WERI-Rb-1 (cell line): ENCODE results near the gene OR2K2.

ENCODE experiments used
- DNase-seq: peaks from one replicate; pipeline ENCODE4 v3.0.0-alpha.2; 2020
- H3K27ac ChIP-seq: fragments of 250-450 bp; sonication (Bioruptor Pico); 2 replicates; pipeline ENCODE4 v1.5.1; 2020; ENCODE audit warnings: mild to moderate bottlenecking, moderate library complexity
- H3K27me3 ChIP-seq: fragments of 250-450 bp; sonication (Bioruptor Pico); 2 replicates; pipeline ENCODE4 v1.5.1; 2021; ENCODE audit warnings: mild to moderate bottlenecking, low read depth, moderate library complexity; ENCODE audit not compliant: insufficient read depth, severe bottlenecking
- H3K36me3 ChIP-seq: fragments of 250-450 bp; sonication (Bioruptor Pico); 2 replicates; pipeline ENCODE4 v1.5.1; 2020; ENCODE audit warnings: mild to moderate bottlenecking, moderate library complexity
- H3K4me3 ChIP-seq: 2 replicates; pipeline ENCODE4 v1.5.1; 2011; ENCODE audit warnings: low read depth, mild to moderate bottlenecking, control low read depth, low read length
- H3K9me3 ChIP-seq: fragments of 250-450 bp; sonication (Bioruptor Pico); 2 replicates; pipeline ENCODE4 v1.5.1; 2021; ENCODE audit warnings: mild to moderate bottlenecking, moderate library complexity; ENCODE audit not compliant: severe bottlenecking
- TF ChIP-seq, protein P1 (sequence below): IDR thresholded peaks from 2 replicates; pipeline ENCODE4 v1.5.1; 2011; ENCODE audit warnings: low read depth, mild to moderate bottlenecking, control low read depth, inconsistent platforms, low read length

Gene OR2K2, protein sequence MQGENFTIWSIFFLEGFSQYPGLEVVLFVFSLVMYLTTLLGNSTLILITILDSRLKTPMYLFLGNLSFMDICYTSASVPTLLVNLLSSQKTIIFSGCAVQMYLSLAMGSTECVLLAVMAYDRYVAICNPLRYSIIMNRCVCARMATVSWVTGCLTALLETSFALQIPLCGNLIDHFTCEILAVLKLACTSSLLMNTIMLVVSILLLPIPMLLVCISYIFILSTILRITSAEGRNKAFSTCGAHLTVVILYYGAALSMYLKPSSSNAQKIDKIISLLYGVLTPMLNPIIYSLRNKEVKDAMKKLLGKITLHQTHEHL

DNA sequence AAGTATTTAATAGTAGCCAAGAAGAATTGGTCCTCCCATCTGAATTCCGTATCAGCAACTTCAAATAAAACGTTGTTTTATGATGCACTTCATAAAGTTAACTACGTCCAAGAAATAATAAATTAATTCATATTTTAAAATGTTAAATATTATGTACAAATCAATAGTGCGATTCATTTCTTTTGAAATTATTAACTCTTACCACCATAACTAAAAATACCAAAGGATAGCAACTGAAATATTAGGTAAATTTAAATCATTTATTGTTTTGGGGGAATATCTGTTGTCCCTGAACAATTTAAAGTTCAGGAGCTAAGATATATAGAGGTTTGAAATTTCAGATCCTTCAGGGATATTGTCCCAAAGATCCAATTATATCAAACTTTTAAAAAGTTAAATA is at the start of gene OR2K2:
OR2K2 (minus strand) TSS at position 101 of the 400 bp plus-strand sequence. CDS start 1,791 bp downstream, outside the sequence.
- no peak for DNase-seq
- Histone ChIP-seq H3K36me3 (no peaks in the 10 kb centered on the region), H3K9me3 (peaks cover 3% of the 10 kb centered on the region), H3K27me3 (peaks cover 98% of the 10 kb centered on the region), H3K27ac (no peak within 1 kb of the TSS), H3K4me3 (no peak within 1 kb of the TSS)
- TF ChIP-seq, protein P1, sequence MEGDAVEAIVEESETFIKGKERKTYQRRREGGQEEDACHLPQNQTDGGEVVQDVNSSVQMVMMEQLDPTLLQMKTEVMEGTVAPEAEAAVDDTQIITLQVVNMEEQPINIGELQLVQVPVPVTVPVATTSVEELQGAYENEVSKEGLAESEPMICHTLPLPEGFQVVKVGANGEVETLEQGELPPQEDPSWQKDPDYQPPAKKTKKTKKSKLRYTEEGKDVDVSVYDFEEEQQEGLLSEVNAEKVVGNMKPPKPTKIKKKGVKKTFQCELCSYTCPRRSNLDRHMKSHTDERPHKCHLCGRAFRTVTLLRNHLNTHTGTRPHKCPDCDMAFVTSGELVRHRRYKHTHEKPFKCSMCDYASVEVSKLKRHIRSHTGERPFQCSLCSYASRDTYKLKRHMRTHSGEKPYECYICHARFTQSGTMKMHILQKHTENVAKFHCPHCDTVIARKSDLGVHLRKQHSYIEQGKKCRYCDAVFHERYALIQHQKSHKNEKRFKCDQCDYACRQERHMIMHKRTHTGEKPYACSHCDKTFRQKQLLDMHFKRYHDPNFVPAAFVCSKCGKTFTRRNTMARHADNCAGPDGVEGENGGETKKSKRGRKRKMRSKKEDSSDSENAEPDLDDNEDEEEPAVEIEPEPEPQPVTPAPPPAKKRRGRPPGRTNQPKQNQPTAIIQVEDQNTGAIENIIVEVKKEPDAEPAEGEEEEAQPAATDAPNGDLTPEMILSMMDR = no peak

DNA sequence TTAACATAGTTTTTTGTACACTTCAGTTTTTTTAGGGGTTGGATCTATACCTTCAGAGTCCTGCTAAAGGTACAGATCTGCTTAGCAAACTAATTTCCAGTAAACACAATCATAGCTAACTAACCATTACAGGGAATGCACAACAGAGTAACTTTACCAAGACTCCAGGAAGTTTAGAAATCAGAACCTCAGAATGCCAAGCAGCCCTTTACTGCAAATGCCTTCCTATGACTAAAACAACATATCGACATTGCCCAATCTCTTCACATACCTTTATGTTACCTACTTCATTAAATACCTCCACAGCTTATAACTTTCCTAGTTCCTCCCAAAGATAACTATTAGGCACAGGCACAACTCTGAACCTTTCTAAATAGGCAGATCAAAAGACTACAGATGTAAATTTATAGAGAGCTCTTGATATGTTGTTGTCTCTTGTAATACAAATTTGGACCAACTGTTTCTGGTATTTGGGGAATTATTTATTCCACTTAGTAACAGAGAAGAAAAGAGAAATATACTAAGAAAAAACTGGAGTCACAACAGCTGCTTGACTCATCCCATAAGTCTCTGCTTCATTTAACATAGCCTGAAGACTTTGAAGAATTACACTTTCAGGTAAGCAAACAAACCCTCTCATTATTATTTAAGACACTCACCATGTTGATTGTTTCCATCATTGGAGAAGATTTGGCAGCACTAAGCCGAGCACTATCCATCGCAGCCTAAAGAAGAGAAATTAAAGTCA is 46.0 kb upstream of the OR2K2 start:
- H3K4me3 ChIP-seq = no peak overlapping the region
- no peak for DNase-seq
- no peak overlapping the region for H3K27ac ChIP-seq
- TF ChIP-seq, protein P1 = no peak
- no peaks in the 10 kb centered on the region for H3K27me3 ChIP-seq
- H3K36me3 ChIP-seq = peaks cover 43% of the 10 kb centered on the region
- H3K9me3 ChIP-seq = no peaks in the 10 kb centered on the region

DNA sequence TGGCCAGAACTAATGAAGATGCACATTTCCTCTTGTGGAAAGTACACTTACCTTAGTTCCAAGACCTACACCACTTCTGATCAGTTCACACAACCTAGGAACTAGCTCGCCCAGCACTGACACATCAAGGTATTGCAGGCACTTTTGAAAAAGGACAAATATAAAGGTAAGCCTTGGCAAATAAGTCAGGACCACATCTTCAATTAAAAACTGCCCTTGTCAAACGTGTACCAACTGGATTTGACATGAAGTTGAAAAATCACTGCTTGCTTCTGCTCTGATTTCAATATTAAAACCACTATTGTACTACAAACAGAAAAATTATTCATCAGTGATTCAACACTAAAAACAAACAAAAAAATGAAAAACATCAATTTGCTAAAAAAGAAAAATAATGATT is 45.0 kb upstream of the OR2K2 start:
- no peaks in the 10 kb centered on the region for H3K27me3 ChIP-seq
- H3K36me3 ChIP-seq = peaks cover 52% of the 10 kb centered on the region
- TF ChIP-seq, protein P1 = no peak
- H3K9me3 ChIP-seq = no peaks in the 10 kb centered on the region
- no peak overlapping the region for H3K27ac ChIP-seq
- no peak overlapping the region for H3K4me3 ChIP-seq
- no peak for DNase-seq

DNA sequence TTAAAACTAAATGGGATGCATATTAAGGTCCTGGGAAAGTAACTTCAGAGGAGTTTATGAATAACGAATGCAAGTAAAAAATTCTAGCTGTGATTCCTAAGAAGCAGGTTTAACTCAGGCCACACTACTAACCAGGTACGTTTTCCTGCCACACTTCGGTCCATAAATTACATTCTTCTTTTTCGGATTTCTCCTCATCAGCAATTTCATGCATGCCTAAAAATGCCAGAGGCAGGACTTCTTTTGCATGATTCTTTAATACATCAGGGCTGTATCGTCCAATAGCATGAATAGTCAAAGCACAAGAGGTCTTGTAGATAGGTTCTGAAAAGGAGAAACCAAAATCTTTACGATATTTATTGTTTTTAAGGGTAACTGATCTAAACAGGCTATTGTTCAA is 42.3 kb upstream of the OR2K2 start:
- TF ChIP-seq, protein P1 = no peak
- Histone ChIP-seq H3K36me3 (peaks cover 70% of the 10 kb centered on the region), H3K27me3 (no peaks in the 10 kb centered on the region), H3K27ac (no peak overlapping the region), H3K9me3 (no peaks in the 10 kb centered on the region), H3K4me3 (no peak overlapping the region)
- no peak for DNase-seq

DNA sequence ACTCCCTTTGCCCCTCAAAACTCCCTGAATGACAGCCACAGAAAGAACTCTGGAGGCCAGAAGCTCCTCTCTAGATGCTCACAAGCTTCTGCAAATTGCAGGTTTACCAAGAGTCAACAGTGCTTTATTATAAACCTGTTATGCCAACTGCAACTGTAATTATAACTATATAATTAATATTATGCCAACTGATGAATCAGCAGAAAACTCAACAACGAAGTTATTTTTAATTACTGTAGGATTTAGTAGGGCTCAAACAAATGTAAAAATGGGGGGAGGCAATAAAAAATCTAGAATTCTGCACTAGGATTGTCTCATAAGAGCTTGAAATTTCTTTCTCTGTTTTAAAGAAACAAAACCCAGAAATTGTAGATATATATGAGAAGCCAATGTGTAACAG is 37.0 kb upstream of the OR2K2 start:
- DNase-seq = no peak

More for the DNA sequence above, 37.0 kb upstream of the OR2K2 start:
- Histone ChIP-seq H3K4me3 (no peak overlapping the region), H3K36me3 (peaks cover 75% of the 10 kb centered on the region), H3K27me3 (no peaks in the 10 kb centered on the region), H3K27ac (no peak overlapping the region), H3K9me3 (no peaks in the 10 kb centered on the region)
- TF ChIP-seq, protein P1 = no peak
